ENCODE measurements around the gene EFNA2. TPM values are rescaled to one million over a fixed set of nuclear protein-coding genes. Genes with fewer than 3 reads are reported as not detected.

The EFNA2 gene
- total RNA-seq, 1 donor from 2014 or later, result not detected

DNA sequence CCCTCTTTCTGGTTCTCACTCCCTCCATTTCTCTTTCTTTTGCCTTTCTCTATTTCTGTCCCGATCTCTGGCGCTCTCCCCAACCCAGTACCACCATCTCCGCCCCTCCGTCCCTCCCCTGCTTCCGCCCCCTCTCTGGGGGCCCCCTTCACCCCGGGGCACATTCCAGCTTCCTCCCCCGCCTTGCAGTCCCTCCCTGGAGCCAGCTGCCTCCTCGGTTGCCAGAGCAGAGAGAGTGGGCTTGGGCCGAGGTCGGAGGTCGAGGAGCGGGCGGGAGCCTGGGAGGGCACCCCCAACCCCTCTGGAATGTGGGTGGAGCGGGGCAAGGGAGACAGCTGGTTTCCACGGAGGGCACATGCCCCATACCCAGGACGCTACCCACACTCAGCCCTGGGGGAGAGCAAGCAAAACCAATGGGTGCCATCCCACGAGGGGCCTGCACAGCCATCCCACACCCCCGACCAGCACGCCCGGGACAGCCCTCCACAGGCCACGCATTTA is 23.0 kb upstream of the EFNA2 start:
- TF ChIP-seq, protein P1, sequence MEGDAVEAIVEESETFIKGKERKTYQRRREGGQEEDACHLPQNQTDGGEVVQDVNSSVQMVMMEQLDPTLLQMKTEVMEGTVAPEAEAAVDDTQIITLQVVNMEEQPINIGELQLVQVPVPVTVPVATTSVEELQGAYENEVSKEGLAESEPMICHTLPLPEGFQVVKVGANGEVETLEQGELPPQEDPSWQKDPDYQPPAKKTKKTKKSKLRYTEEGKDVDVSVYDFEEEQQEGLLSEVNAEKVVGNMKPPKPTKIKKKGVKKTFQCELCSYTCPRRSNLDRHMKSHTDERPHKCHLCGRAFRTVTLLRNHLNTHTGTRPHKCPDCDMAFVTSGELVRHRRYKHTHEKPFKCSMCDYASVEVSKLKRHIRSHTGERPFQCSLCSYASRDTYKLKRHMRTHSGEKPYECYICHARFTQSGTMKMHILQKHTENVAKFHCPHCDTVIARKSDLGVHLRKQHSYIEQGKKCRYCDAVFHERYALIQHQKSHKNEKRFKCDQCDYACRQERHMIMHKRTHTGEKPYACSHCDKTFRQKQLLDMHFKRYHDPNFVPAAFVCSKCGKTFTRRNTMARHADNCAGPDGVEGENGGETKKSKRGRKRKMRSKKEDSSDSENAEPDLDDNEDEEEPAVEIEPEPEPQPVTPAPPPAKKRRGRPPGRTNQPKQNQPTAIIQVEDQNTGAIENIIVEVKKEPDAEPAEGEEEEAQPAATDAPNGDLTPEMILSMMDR (IDR thresholded peaks at IDR 0.05), result no peak
- intact Hi-C loops (cut with DNase I), result no loop called here
- ATAC-seq (no peak), DNase-seq (no peak)
- Histone ChIP-seq H3K9me3 (no peaks in the 10 kb centered on the region), H3K36me3 (peaks cover 7% of the 10 kb centered on the region), H3K4me1 (peaks cover 71% of the 10 kb centered on the region), H3K27me3 (no peaks in the 10 kb centered on the region), H3K4me3 (no peak overlapping the region), H3K27ac (peak overlapping the region; percentile 95)

GRCh38 chr19:1263188-1263587 is 22.5 kb upstream of the EFNA2 start:
- no peaks in the 10 kb centered on the region for H3K27me3 ChIP-seq
- TF ChIP-seq, protein P1 (IDR thresholded peaks at IDR 0.05), result no peak
- no peak for ATAC-seq
- H3K9me3 ChIP-seq, result no peaks in the 10 kb centered on the region
- no peak for DNase-seq
- no peak overlapping the region for H3K4me3 ChIP-seq
- H3K27ac ChIP-seq, result peak overlapping the region; percentile 95
- H3K36me3 ChIP-seq, result peaks cover 2% of the 10 kb centered on the region
- H3K4me1 ChIP-seq, result peaks cover 71% of the 10 kb centered on the region
- intact Hi-C loops (cut with DNase I), result no loop called here

GRCh38 chr19:1264801-1265614 is 20.7 kb upstream of the EFNA2 start:
- H3K36me3 ChIP-seq, result no peaks in the 10 kb centered on the region
- TF ChIP-seq, protein P1 (IDR thresholded peaks at IDR 0.05), result no peak
- intact Hi-C loops (cut with DNase I), result no loop called here
- H3K9me3 ChIP-seq, result no peaks in the 10 kb centered on the region
- H3K27ac ChIP-seq, result peak overlapping the region; percentile 80
- H3K4me3 ChIP-seq, result peak overlapping the region; percentile 58
- H3K27me3 ChIP-seq, result no peaks in the 10 kb centered on the region
- DNase-seq (peak; percentile 82), ATAC-seq (no peak)
- peaks cover 60% of the 10 kb centered on the region for H3K4me1 ChIP-seq

- H3K4me3 ChIP-seq, result peak overlapping the region; percentile 58
- intact Hi-C loops (cut with DNase I), result no loop called here
- TF ChIP-seq, protein P1 (IDR thresholded peaks at IDR 0.05), result no peak
- ATAC-seq (no peak), DNase-seq (peak; percentile 84)
- H3K9me3 ChIP-seq, result no peaks in the 10 kb centered on the region
- H3K4me1 ChIP-seq, result peaks cover 59% of the 10 kb centered on the region
- peaks cover 3% of the 10 kb centered on the region for H3K36me3 ChIP-seq
- peak overlapping the region; percentile 80 for H3K27ac ChIP-seq
- no peaks in the 10 kb centered on the region for H3K27me3 ChIP-seq
These were observed 20.0 kb upstream of the EFNA2 start for GRCh38 chr19:1265615-1266128.

- TF ChIP-seq, protein P1 (IDR thresholded peaks at IDR 0.05), result no peak
- ATAC-seq (peak; percentile 65), DNase-seq (peak; percentile 96)
- intact Hi-C loops (cut with DNase I), result no loop called here
- Histone ChIP-seq H3K36me3 (peaks cover 10% of the 10 kb centered on the region), H3K27ac (peak overlapping the region; percentile 80), H3K27me3 (no peaks in the 10 kb centered on the region), H3K4me3 (peak overlapping the region; percentile 58), H3K9me3 (no peaks in the 10 kb centered on the region), H3K4me1 (peaks cover 63% of the 10 kb centered on the region)
These were observed 19.4 kb upstream of the EFNA2 start for GRCh38 chr19:1266129-1266915.

Data from upper lobe of right lung (tissue), 1 donor.